Neural crest cell (in vitro differentiated cells): ENCODE data around the gene XKR3. TPM values are rescaled to one million over a fixed set of nuclear protein-coding genes. Genes with fewer than 3 reads are reported as not detected.
"Not testable (repeated sequence)": the region's sequence is repeated elsewhere in the genome, so short reads cannot be mapped to it uniquely, and the experiment has no call there.

Experiments used
- DNase-seq: peaks from one replicate; pipeline ENCODE4 v3.0.0; 2021; ENCODE audit warnings: low read depth, mixed read lengths, low spot score
- H3K27ac Mint-ChIP-seq: one replicate; pipeline ENCODE4 v1.8.0; 2021; ENCODE audit warnings: mild to moderate bottlenecking, mixed read lengths; ENCODE audit not compliant: unreplicated experiment
- H3K27me3 Mint-ChIP-seq: 2 replicates; pipeline ENCODE4 v1.8.0; 2021; ENCODE audit warnings: low read depth, mild to moderate bottlenecking, mixed read lengths
- H3K36me3 Mint-ChIP-seq: 2 replicates; pipeline ENCODE4 v1.8.0; 2021; ENCODE audit warnings: low read depth, mild to moderate bottlenecking, mixed read lengths
- H3K4me1 Mint-ChIP-seq: 2 replicates; pipeline ENCODE4 v1.8.0; 2021; ENCODE audit warnings: mixed read lengths
- H3K4me3 Mint-ChIP-seq: one replicate; pipeline ENCODE4 v1.8.0; 2021; ENCODE audit warnings: mild to moderate bottlenecking, mixed read lengths
- H3K9me3 Mint-ChIP-seq: 2 replicates; pipeline ENCODE4 v1.8.0; 2021; ENCODE audit warnings: mixed read lengths
- total RNA-seq: library from RNA; stranded (reverse); gene quantifications from 2 replicates; pipeline ENCODE4 v1.2.1, GENCODE V29; 2021

Gene XKR3
- total RNA-seq, 1 donor from 2014 or later: not detected

DNA sequence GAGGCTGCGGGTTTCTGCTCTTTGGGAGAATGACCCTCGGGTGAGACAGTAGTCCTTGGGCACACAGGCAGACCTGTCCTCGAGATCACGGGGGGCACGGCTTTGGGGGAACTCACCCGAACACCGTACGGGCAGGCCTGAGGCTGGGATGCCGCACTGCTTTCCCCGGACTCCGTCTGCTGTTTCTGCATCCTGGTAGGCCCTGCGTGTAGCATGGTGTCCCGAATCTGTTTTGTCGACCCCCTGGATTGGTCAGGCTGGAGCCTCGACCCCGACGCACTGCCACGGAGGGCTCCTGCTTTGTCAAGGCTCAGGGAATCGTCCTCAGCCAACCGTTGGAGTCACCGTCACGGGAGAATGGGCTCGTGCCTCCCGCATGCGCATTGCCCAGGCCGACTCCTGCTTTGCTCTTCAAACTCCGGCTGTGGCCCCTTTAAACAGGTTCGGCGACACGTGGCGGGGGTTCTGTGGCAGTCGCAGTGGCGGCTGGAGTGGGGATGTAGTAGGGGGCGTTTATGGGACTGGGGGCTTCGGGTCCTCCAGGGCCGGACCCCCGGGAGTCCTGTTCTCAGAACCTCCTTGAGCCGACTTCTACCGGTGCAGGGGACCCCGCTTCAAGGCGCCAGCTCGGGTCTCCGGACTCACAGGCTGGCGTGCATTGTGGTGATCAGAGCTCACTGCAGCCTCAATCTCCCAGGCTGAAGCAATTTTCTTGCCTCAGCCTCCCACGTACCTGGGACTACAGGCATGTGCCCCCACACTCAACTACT is 76.9 kb downstream of the XKR3 start:
- H3K4me3 Mint-ChIP-seq, H3K9me3 Mint-ChIP-seq, H3K27me3 Mint-ChIP-seq, H3K36me3 Mint-ChIP-seq, DNase-seq, H3K4me1 Mint-ChIP-seq, H3K27ac Mint-ChIP-seq: not testable (repeated sequence)

DNA sequence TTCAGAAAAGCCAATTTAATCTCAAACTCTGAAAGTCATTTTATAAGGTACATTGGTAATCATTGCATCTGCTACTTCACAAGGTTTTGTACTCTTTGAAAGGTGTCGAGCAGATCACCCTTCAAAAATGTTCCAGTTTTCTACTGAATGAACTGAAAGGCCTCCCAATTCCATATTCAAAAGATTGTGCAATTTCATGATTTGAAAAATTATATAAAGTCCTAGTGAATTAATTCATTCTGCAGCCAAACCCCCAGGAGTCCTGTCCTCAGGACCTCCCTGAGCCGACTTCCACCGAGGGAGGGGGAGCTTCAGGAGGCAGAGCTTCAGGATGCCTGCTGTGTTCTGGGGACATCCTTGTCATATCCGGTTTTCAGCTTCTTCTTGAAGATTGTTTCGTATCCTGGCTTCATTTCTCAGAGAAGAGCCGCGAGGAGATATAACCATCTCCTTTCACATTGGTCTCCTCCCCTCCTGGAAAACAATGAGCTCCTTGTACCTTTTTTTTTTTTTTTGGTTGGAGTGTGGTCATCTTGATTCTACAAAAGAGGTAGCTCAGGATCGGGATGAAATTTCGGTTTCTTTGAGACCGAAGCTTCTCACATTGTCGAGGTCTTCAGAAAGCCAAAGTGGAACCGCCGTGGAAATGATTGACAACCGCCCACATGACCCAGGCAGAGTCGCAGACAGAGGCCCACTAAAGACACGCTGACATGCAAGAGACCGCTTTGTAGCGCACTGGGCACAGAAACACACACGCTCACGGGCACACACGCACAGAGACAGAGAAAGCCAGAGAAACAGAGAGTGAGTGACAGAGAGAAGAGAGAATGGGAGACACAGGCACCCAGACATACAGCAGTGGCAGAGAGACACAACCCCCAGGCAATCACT is 77.7 kb downstream of the XKR3 start:
- not testable (repeated sequence) for H3K27me3 Mint-ChIP-seq, DNase-seq, H3K4me3 Mint-ChIP-seq, H3K36me3 Mint-ChIP-seq, H3K4me1 Mint-ChIP-seq, H3K27ac Mint-ChIP-seq, H3K9me3 Mint-ChIP-seq

DNA sequence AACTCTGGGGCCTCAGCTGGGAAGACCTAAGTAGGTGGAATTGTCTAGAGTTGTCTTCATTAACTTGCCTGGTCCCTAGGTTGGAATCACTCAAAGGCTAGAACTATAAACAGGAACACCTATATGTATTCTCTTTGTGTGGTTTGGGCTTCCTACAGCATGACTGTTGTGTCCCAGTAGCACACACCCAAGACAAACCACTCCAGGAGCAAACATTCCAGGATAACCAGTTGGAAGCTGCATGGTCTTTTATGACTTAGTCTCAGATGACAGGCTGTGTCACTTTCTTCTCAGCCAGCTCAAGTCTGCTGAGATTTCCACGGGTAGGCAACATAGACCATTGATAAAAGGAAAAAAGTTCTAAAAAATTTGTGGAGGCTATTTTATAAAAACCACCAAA is 90.9 kb downstream of the XKR3 start:
- H3K36me3 Mint-ChIP-seq, H3K27ac Mint-ChIP-seq, H3K27me3 Mint-ChIP-seq, H3K4me1 Mint-ChIP-seq, H3K4me3 Mint-ChIP-seq, DNase-seq: not testable (repeated sequence)
- H3K9me3 Mint-ChIP-seq: peaks cover 16% of the 10 kb centered on the region

Other genes starting within 250 kb of the XKR3 start
- gene CCT8L2, start 232.6 kb downstream of the XKR3 start, total RNA-seq: not detected in 2 replicates
- not detected in 2 replicates for gene GAB4, start 182.8 kb upstream of the XKR3 start, total RNA-seq